Activated T-cell treated with anti-CD3 and anti-CD28 coated beads, Interleukin-2, amount 50 U/mL, for 24 hours (primary cell): ENCODE results near the gene CLDN5.
A peak's percentile ranks its signal among the peaks of the same experiment; 100 is the strongest.

Experiments
- DNase-seq: peaks from one replicate; pipeline ENCODE4 v3.0.0-alpha.2; 2020
- H3K27ac Mint-ChIP-seq: 2 replicates; pipeline ENCODE4 v1.8.0; 2020; ENCODE audit warnings: mild to moderate bottlenecking, mixed read lengths
- H3K27me3 Mint-ChIP-seq: 2 replicates; pipeline ENCODE4 v1.8.0; 2020; ENCODE audit warnings: mixed read lengths
- H3K36me3 Mint-ChIP-seq: 2 replicates; pipeline ENCODE4 v1.8.0; 2020; ENCODE audit warnings: low read depth, mixed read lengths
- H3K4me1 Mint-ChIP-seq: 2 replicates; pipeline ENCODE4 v1.8.0; 2020; ENCODE audit warnings: low read depth, mixed read lengths
- H3K4me3 Mint-ChIP-seq: 2 replicates; pipeline ENCODE4 v1.8.0; 2020; ENCODE audit warnings: mild to moderate bottlenecking, moderate library complexity, mixed read lengths
- H3K9me3 Mint-ChIP-seq: 2 replicates; pipeline ENCODE4 v1.8.0; 2020; ENCODE audit warnings: mixed read lengths

The CLDN5 gene

DNA sequence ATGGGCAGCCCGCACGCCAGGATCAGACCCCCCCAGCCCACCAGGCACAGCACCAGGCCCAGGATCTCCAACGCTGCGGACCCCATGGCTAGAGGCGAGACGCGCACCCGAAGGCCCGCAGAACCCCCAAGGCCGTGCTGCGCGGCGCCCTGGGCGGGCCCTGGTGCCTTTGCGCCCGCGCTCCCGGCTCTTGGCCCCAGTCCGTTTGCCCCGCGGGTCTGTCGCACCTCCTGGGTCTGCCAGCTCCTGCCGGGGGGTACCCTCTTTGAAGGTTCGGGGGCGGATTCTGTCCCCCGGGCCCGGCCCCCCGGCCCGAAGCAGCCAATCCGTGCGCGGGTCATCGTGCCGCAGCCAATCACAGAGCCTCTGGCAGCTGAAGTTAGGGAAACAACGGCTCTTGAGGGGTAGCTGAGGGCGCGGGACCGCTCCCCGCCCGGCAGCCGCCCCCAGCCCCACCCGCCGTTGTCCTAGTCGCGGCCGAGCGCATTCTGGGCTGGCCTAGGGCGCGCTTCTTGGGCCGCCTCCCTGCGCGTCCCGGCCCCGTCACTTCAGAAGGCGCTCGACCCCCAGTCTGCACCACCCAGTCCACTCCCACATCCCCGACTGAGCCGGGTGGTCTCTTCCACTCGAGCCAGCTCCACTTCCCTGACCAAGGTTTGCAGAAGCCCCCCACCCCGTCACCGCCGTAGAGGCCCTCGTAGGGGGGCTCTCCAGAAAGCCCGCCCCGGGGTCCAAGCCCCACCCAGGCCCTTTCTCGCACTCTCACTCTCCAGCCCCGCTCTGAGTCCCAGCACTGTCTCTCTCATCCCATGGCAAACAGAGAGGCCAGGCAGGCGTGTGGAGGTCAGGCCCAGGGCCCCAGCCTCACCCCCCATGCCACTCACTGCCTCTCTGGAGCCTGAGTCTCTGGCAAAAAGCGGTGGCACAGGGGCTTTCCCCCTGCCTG lies at the start of gene CLDN5:
Gene CLDN5 (minus strand): TSS at position 241 of the 946 bp plus-strand sequence. CDS start 155 bp downstream, at position 86.
- DNase-seq: no peak
- peaks cover 17% of the 10 kb centered on the region for H3K4me1 Mint-ChIP-seq
- peaks cover 21% of the 10 kb centered on the region for H3K36me3 Mint-ChIP-seq
- no peaks in the 10 kb centered on the region for H3K9me3 Mint-ChIP-seq
- no peak within 1 kb of the TSS for H3K27ac Mint-ChIP-seq
- peaks cover 37% of the 10 kb centered on the region for H3K27me3 Mint-ChIP-seq
- peak within 1 kb of the TSS; percentile 45 for H3K4me3 Mint-ChIP-seq

- no peak for DNase-seq
- no peaks in the 10 kb centered on the region for H3K36me3 Mint-ChIP-seq
- no peaks in the 10 kb centered on the region for H3K27me3 Mint-ChIP-seq
- no peak overlapping the region for H3K27ac Mint-ChIP-seq
- H3K4me1 Mint-ChIP-seq: peaks cover 12% of the 10 kb centered on the region
- H3K4me3 Mint-ChIP-seq: no peak overlapping the region
- no peaks in the 10 kb centered on the region for H3K9me3 Mint-ChIP-seq
Measured at GRCh38 chr22:19571995-19572394, 47.8 kb upstream of the CLDN5 start.

DNA sequence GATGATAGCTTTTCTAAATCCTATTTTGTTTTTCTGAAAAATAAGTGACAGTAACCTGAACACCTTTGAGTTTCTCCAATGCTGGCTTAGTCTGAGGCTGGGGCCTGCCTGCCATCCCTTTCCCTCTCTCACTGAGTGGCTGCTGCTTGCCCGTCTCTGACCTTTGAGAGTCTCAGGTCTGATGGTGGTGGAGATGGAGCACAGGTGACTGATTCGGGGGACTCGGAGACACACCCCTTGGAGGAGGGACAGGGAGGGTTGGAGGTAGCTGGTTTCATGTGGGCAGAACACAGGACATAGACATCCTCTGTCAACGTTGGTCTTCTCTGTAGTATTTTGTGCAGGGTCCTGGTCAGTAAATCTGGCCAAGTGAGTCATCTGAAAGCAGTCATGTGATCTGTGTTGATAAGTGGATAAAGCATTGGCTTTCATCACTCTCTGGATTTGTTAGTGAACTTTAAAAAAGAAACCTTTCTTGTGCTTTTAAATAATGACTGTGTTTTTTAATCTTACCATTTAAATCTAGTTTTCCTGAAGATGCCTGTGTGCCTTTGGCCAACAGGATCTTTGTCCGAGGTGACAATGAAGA lies 47.1 kb upstream of the CLDN5 start:
- no peaks in the 10 kb centered on the region for H3K27me3 Mint-ChIP-seq
- H3K9me3 Mint-ChIP-seq: no peaks in the 10 kb centered on the region
- H3K4me1 Mint-ChIP-seq: peaks cover 5% of the 10 kb centered on the region
- H3K36me3 Mint-ChIP-seq: no peaks in the 10 kb centered on the region
- H3K4me3 Mint-ChIP-seq: no peak overlapping the region
- DNase-seq: no peak
- H3K27ac Mint-ChIP-seq: peak overlapping the region; percentile 39

GRCh38 chr22:19569976-19570375 lies 45.8 kb upstream of the CLDN5 start:
- H3K27ac Mint-ChIP-seq: no peak overlapping the region
- no peaks in the 10 kb centered on the region for H3K27me3 Mint-ChIP-seq
- H3K4me3 Mint-ChIP-seq: no peak overlapping the region
- DNase-seq: no peak
- H3K9me3 Mint-ChIP-seq: no peaks in the 10 kb centered on the region
- H3K4me1 Mint-ChIP-seq: peaks cover 4% of the 10 kb centered on the region
- no peaks in the 10 kb centered on the region for H3K36me3 Mint-ChIP-seq

DNA sequence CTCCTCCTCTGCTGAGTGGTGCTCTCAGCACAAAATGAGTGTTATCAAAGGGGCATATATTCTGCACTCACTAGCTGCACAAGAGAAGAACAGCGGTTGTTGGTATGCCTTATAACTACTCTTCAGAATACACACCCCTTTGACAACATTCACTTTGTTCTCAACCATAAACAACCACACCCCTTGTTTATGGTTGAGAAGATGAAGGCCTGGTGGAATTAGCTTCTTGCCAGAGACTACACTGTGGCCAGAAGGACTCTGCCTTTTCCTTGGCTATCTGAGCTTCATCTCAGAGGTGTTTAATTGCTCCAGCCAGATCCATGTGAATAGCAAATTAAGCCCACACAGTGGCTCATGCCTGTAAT lies 45.0 kb upstream of the CLDN5 start:
- Mint-ChIP-seq H3K4me3 (no peak overlapping the region), H3K9me3 (no peaks in the 10 kb centered on the region), H3K36me3 (no peaks in the 10 kb centered on the region), H3K4me1 (peaks cover 4% of the 10 kb centered on the region), H3K27me3 (no peaks in the 10 kb centered on the region), H3K27ac (no peak overlapping the region)
- no peak for DNase-seq

DNA sequence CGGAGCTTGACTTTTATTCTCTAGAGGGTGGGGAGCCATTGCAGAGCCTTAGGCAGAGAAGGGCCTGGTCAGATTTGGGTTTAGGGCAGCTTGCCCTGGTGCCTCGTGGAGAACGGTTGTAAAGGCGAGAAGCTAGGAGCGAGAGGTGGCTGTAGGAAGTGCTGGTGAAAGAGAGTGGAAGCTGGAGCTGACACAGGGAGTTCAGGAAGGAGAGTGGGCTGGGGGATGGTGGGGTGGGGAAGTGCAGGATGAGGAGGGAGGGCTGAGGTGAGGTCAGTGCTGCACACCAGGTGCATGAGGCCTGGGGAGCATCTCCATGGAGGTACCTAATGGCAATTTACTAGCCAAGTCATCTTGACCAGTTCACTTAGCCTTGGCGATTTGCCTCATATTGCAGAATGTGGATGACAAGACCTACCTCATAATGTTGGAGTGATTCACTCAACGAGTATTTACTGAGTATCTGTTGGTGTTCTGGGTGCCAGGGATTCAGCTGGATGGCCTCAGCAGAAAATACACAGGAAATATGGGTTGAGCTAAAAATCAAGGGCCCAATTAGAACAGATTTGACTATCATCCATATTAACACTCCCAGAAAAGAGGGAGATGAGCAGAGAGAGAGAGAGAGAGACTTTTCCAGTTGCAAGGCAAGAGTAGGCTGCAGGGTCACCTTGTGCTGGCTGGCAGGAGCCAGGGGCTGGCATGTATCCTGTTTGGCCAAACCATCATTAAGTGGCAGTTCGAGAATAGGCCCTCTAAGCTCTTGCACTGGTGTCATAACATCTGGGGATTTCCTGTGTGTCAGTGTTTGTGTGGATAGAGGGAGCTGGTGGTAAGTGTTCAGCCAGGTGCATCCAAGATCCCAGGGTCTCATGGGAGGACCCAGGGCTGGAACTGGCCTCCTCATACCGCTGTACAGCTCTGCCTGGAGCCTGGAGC lies 44.4 kb upstream of the CLDN5 start:
- H3K36me3 Mint-ChIP-seq: no peaks in the 10 kb centered on the region
- peaks cover 4% of the 10 kb centered on the region for H3K4me1 Mint-ChIP-seq
- no peak overlapping the region for H3K4me3 Mint-ChIP-seq
- no peaks in the 10 kb centered on the region for H3K9me3 Mint-ChIP-seq
- no peak overlapping the region for H3K27ac Mint-ChIP-seq
- no peaks in the 10 kb centered on the region for H3K27me3 Mint-ChIP-seq
- DNase-seq: no peak

DNA sequence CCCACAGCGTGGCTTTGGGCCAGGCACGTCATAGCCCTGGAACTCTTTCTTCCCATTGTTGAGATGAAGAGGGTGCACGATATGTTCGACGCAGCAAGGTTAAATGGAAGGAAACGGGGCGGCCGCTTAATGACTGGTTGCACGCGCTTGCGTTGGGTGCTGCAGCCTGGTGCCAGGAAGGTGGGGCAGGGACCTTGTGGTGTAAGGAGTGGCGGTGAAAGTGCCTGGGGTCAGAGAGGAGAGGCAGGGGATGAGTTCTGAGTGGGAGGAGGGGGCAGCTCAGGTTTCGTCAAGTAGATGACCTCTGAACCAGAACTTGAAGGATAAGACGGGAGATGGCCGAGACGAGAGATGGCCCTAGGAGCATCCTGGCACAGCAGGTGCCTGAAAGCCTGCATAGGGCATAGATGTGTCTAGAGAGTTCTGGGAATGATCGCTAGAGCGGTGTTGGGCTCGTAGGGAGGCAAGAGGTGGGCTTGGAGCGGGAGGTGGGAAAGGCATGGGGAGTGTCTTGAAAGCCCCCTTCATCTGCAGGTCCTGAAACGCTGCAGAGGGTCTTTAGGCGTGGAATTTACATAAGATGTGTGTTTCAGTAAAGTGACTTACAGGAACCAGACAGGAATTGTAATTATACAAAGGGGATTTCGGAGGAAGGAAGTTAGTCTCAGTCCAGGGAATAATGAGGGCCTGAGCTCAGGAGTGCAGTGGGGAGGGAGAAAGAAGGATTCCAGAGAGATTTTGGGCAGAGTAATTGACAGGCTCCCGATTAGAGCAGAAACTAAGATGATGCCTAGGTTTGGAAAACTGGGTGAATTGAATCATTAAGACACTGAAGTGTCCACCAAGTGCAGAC lies 43.2 kb upstream of the CLDN5 start:
- H3K27ac Mint-ChIP-seq: no peak overlapping the region
- DNase-seq: no peak

GRCh38 chr22:19566279-19567156 lies 42.3 kb upstream of the CLDN5 start:
- no peaks in the 10 kb centered on the region for H3K36me3 Mint-ChIP-seq
- peaks cover 4% of the 10 kb centered on the region for H3K4me1 Mint-ChIP-seq
- no peak for DNase-seq
- H3K9me3 Mint-ChIP-seq: no peaks in the 10 kb centered on the region
- H3K27me3 Mint-ChIP-seq: no peaks in the 10 kb centered on the region
- no peak overlapping the region for H3K27ac Mint-ChIP-seq
- H3K4me3 Mint-ChIP-seq: no peak overlapping the region

More for the DNA sequence above, 43.2 kb upstream of the CLDN5 start:
- Mint-ChIP-seq H3K9me3 (no peaks in the 10 kb centered on the region), H3K27me3 (no peaks in the 10 kb centered on the region), H3K36me3 (no peaks in the 10 kb centered on the region), H3K4me3 (no peak overlapping the region), H3K4me1 (peaks cover 4% of the 10 kb centered on the region)

DNA sequence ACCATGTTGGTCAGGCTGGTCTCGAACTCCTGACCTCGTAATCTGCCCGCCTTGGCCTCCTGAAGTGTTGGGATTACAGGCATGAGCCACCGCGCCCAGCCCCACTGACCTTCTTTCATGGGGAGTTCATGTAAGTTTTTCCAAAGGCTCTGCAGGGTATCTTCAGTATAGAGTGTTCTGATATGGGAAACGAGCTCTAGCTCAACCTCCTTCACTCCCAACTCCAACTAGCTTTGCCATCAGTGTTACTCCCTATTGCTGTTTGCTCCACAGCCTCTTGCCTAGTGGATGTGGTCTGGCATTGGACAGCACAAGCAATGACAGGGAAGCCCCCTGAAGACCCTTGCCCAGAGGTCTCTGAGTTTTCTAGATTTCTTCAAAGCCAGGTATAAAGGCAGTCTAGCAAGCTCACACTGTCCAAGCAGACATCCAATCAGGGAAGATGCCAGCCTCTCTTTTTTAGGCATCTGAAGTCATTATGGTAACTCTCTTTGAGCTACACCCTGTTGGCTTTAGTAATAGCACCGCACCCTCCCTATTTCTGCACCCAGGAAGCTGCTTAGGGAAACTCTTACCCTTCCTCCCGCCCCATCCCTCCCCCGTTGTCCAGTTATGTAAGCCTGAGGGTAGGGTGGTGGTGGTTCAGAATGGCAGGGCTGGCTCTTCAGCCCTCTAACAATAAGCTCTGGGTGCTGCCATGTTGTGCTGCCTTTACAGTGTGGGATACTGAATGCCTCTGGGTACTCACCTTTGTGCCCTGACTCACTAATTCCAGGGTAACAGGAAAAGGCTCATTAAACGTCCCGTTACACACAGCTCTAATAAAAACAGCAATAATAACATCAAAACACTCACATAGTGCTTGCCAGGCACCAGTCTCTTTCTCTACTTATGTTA lies 41.4 kb upstream of the CLDN5 start:
- H3K4me3 Mint-ChIP-seq: no peak overlapping the region
- H3K9me3 Mint-ChIP-seq: no peaks in the 10 kb centered on the region
- DNase-seq: no peak
- H3K27ac Mint-ChIP-seq: no peak overlapping the region
- H3K27me3 Mint-ChIP-seq: no peaks in the 10 kb centered on the region
- no peaks in the 10 kb centered on the region for H3K36me3 Mint-ChIP-seq
- peaks cover 4% of the 10 kb centered on the region for H3K4me1 Mint-ChIP-seq

- Mint-ChIP-seq H3K27me3 (no peaks in the 10 kb centered on the region), H3K27ac (no peak overlapping the region), H3K36me3 (no peaks in the 10 kb centered on the region), H3K4me3 (no peak overlapping the region), H3K4me1 (no peaks in the 10 kb centered on the region), H3K9me3 (no peaks in the 10 kb centered on the region)
- DNase-seq: no peak
Measured at GRCh38 chr22:19559956-19560355, 35.7 kb upstream of the CLDN5 start.

DNA sequence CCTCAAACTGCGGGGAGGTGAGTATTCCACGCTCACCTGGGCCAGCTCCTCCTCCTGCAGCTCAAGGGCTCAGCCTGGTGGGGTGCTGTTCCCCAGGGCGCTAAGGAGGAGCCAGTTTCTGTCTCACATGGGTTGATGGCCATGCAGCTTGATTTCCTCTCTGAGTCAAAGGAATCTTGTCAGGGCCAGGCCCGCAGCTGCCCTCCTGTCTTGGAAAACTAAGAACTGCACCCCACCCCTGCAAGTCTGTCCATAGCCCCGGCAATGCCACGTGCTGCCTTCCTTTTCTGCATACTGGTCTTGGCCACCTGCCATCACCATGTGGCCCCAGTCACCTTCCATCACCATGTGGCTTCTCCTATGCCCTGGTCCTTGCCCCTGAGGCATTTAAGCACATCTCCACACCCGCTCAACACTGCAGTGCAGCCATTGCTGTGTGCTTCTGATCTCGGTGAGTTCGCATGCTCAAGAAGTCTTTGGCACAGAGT lies 35.2 kb upstream of the CLDN5 start:
- Mint-ChIP-seq H3K9me3 (no peaks in the 10 kb centered on the region), H3K27ac (no peak overlapping the region), H3K4me3 (no peak overlapping the region), H3K27me3 (no peaks in the 10 kb centered on the region), H3K36me3 (no peaks in the 10 kb centered on the region), H3K4me1 (no peaks in the 10 kb centered on the region)
- no peak for DNase-seq

- no peaks in the 10 kb centered on the region for H3K9me3 Mint-ChIP-seq
- no peaks in the 10 kb centered on the region for H3K27me3 Mint-ChIP-seq
- no peak overlapping the region for H3K27ac Mint-ChIP-seq
- no peak for DNase-seq
- H3K36me3 Mint-ChIP-seq: no peaks in the 10 kb centered on the region
- H3K4me1 Mint-ChIP-seq: no peaks in the 10 kb centered on the region
- no peak overlapping the region for H3K4me3 Mint-ChIP-seq
Measured at GRCh38 chr22:19556963-19557545, 32.8 kb upstream of the CLDN5 start.
